HPDE6-E6E7 (cell line): ENCODE data around the gene RNF130.
"Not testable (repeated sequence)": the region's sequence is repeated elsewhere in the genome, so short reads cannot be mapped to it uniquely, and the experiment has no call there.

Source experiments
- DNase-seq: peaks from one replicate; pipeline ENCODE4 v3.0.0; 2011; ENCODE audit warnings: missing footprints; ENCODE audit errors: extremely low spot score

RNF130 gene

DNA sequence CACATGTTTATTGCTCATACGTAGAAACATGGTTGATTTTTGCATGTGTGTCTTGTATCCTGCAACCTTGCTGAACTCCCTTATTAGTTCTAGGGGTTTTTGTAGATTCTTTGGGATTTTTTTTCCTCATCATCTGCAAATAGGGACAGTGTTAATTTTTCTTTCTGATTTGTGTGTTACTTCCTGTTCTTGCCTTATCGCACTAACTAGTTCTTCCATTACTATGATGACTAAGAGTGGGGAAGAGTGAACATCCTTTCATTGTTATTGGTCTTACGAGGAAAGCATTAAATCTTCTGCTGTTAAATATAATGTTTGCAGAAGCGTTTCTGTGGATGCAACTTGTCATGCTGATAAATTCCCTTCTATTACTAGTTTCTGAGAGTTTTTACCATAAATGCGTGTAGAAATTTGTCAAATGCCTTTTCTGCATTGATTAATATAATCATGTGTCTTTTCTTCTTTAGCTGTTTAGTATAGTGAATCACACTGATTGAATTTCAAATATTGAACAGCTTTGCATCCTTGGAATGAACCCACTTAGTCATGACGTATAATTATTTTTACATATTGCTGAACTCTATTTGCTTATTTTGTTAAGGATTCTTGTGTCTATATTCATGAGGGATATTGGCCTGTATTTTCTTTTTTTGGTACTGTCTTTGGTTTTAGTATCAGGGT, 32.1 kb upstream of the RNF130 start:
- no peak for DNase-seq

- no peak for DNase-seq
These were observed 31.1 kb upstream of the RNF130 start for GRCh38 chr5:180102636-180103035.

GRCh38 chr5:180101451-180102105, 30.0 kb upstream of the RNF130 start:
- no peak for DNase-seq

DNA sequence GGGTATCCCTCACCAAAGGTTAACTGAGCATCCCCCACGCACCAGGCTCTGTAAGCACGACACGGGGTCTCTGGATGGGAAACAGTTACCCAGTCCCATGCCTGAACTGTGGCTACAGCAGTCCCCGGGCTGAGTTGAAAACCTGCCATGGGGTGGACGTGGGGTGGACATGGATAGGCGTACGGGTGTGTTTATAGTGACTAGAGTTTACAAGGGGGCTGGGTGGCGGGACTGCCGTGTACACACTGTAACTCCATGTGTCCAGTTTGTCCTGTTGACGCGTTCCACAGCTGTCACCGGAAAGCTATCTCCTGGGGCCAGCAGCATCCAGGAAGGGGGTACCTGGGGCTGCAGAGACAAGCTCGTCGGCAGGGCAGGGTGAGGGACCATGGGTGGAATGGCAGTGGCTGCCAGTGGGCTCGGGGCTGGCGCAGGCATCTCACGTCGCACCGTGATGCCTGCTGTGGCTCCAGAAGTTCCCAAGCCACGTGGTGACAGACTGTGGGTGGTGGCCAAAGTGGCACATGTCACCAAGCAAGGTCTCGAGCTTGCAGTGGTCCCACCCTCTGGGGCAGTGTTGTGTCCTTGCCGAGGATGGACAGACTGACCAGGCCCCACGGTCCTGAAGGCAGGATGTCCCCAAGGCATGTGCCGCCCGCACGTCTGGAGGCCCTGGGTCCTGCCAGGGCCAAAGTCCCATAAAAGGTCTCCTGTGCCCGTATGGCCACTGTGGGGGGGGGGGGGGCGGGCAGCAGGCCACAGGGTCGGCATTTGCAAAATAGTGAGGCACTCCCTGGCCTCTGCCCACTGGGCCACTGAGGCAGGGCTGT, 29.3 kb upstream of the RNF130 start:
- no peak for DNase-seq

DNA sequence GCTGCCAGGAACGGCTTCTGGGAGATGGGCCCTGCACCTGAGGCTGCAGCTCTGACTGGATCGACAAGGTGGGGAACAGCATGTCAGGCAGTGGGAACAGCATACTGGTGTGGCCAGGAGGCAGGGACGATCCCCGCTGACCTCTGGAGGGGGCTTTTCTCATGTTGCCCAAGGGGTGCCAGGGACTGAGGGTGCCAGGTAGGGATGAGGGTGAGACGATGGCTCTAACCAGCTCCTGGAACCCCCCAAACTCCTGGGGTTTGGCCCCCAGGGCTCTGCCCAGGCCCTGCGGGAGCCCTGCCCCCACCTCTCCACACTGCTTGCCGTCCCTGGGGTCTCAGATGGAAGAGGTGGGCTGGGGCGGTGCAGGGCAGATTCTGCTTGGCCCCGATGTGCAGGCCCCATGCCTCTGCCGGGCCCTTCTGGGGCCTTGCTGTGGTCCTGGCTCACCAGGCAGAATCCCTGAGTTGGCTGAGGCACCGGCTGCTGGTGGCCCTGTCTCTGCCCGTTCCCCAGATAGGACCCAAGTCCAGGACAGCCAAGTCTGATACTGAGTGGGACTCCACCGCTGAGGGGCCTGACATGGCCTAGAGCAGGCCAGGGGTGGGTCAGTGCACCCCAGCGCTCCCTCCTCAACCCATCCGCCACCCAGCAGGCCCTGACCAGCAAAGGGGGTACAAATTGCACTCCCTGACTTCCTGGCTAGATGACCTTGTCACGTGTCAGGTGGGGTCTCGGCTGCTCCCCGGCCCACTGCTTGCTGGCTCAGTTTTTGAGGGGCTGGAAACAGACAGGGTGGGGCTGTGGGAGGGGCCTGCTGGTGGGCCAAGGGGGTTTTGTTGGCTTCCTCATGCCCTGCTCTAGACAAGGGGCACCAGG, 28.4 kb upstream of the RNF130 start:
- no peak for DNase-seq

GRCh38 chr5:180098991-180099732, 27.6 kb upstream of the RNF130 start:
- DNase-seq = no peak

DNA sequence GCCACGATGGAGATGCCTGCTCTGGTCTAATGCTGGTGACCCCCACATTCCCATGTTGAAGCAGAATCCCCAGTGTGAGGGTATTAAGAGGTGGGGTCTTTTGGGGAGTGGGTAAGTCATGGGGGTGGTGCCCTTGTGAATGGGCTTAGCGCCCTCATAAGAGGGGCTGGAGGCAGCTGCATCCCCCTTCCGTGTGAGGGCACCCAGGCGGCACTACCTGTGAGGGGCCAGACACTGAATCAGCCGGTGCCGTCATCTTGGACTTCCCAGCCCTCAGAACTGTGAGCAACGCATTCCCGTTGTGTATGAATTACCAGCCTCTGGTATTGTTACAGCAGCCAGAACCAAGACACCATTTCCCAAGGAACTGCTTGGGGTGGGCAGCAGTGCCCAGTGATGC, 27.0 kb upstream of the RNF130 start:
- no peak for DNase-seq

- no peak for DNase-seq
These were observed 26.4 kb upstream of the RNF130 start for GRCh38 chr5:180097926-180098325.

- DNase-seq = no peak
These were observed 25.8 kb upstream of the RNF130 start for GRCh38 chr5:180097163-180097894.

DNA sequence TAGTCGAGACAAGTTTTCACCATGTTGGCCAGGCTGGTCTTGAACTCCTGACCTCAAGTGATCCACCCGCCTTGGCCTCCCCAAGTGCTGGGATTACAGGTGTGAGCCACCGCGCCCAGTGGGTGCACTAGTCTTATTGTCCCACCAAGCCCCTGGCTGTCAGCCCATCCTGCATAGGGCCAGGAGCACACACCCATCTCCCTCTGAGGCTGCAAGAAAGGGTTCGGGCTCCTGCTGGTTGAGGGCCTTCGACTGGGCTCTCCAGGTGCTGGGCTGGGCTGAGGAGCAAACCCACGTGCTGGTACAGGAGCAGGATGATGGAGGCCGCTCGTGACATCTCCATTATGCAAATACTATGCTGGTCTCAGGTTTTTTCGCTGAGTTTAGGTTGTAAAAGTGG, 25.1 kb upstream of the RNF130 start:
- no peak for DNase-seq

- no peak for DNase-seq
These were observed 24.0 kb upstream of the RNF130 start for GRCh38 chr5:180095545-180095944.

DNA sequence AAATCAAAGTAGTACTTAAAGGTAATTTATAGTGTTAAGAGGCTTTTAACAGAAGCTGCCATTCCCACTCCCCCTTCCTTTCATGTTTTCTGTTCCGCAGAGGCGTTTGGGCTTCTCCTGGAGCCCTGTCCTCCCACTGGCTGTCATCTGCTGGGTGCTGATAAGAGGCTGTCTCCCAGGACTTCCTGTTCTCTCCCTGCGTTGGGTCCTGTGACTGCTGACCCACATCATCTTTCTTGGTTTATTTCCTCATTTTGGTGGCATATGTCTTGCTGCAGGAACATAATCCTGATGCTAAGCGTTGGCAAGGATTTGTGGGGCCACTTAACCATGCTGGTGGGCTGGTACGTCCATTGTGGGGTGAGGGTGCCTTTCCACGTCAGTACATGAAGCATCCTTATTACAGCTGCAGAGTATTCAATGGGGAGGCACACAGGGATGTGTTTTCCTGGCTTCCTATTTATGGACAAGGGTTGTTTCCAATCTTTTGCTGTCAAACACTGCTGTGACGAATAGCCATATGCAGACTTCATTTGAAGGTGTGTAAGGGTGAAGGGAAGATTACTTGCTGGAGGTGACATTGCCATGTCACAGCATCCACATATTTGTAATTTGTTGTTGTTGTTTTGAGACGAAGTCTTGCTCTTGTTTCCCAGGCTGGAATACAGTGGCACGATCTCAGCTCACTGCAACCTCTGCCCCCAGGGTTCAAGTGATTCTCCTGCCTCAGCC, 22.3 kb upstream of the RNF130 start:
- no peak for DNase-seq

- no peak for DNase-seq
These were observed 21.7 kb upstream of the RNF130 start for GRCh38 chr5:180093241-180093640.

DNA sequence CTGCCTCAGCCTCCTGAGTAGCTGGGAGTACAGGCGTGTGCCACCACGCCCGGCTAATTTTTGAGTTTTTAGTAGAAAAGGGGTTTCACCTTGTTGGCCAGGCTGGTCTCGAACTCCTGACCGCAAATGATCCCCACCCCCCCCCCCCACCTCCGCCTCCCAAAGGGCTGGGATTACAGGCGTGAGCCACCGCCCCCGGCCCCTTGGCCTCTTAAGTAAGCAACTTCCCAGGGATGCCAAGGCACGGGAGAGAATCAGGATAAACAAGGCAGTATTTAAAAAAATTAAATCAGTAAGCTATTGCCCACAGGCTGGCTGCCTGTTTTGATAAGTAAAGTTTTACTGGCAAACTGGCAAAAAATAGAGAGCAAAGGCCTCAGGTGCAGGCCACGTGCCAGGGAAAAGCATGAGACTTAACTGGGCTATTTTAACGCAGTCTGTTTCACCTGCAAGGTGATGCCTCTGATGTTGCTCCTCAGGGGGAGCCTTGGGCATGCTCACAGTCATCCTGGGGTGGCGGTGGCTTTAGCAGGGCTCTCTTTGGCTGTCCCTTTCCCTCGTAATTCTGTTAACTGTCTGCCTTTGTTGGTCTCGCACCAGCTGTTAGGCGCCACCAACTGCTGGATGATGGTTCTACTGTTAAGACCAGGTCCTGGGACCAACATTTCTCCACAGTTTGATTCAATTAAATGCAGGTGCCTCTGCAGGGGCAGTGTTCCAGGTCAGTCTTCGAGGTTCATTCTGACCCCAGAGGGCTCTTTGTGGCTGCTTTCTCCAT, 19.4 kb upstream of the RNF130 start:
- DNase-seq = no peak

GRCh38 chr5:180090098-180090768, 18.7 kb upstream of the RNF130 start:
- DNase-seq = peak; percentile 36

- not testable (repeated sequence) for DNase-seq
These were observed 18.1 kb upstream of the RNF130 start for GRCh38 chr5:180089628-180090027.

- DNase-seq = no peak
These were observed 17.0 kb upstream of the RNF130 start for GRCh38 chr5:180088561-180088960.

DNA sequence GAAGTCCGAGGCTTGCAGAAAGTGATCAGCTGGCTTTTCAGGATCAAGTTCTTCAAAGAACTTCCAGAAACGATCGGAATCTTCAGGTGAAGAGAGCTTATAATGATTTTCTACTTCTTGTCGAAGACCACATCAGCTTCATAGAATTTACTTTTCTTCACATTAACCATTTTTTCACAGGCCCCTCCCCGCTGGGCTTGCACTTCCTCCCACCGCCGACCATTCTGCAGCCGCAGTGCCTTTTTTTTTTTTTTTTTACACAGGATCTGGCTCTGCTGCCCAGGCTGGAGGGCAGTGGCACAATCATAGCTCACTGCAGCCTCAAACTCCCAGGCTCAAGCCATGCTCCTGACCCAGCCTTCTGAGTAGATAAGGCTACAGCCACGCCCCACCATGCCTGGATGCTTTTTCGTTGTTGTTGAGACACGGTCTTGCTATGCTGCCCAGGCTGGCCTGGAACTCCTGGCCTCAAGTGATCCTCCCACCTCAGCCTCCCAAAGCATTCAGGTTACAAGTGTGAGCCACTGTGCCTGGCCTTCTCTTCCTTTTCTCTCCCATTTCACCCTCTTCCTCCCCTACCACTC, 15.3 kb upstream of the RNF130 start:
- no peak for DNase-seq
